CD1c-positive myeloid dendritic cell (primary cell): ENCODE results near the gene VPS35L.

Source experiments
- DNase-seq: peaks from one replicate; pipeline ENCODE4 v3.0.0-alpha.2; 2016; ENCODE audit errors: extremely low spot score

Gene VPS35L

DNA sequence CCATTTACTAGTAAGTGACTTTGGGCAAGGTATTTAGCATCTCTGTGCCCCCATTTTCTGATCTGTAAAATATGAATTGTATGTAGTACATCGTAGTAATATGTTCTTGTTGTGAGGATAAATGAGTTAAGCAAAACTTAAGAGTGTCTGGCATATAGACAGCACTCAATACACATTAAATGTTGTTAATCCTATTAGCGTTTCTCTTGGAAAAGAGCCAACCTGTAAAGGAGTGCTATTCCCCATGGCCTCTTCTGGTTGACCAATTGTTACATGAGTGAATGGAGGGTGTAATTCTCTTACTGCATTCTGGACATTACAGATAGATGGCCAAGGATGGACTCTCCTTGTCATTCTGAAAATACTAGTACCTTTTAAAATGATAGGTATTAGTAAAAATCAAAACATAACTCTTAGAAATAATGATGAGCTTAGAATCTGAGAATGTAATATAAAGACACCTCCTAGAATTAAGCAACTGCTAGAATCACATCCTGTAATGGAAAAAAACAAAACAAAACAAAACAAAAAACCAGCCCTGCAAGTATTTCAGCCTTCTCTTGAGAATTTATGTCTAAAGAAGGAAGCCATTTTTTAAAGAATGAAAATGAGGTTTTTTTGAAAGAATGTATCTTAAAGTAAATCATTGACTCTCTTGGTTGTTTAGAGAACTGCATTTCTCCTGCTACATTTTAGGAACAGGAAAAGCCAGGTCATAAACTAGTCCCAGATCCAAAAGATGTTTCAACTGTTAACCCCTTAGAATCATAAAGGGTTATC lies 193.1 kb downstream of the VPS35L start:
- no peak for DNase-seq

DNA sequence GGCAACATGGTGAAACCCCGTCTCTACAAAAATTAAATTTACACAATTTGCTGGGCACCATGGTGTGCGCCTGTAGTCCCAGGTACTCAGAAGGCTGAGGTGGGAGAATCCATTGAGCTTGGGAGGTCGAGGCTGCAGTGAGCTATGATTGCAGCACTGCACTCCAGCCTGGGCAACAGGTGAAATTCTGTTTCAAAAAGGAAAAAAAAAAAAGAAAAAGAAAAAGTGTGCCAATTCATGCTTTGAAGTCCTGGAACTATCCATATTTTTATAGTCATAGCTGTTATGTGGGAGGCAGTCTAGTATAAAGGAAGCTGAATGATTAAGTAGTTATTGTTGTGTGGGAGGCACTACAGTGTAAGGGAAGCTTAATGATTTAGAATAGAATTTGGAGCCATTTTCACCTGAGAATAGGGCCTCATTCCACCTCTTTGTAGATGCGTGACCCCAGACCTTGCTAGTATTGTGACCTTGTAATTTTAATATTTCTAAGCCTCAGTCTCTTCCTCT lies 194.1 kb downstream of the VPS35L start:
- no peak for DNase-seq
